Erythroblast (primary cell): ENCODE results near the gene SFSWAP.

ENCODE experiments used
- GATA1 ChIP-seq: IDR thresholded peaks from 2 replicates; pipeline ENCODE4 v1.6.1; 2011; ENCODE audit warnings: low read depth, mild to moderate bottlenecking, control low read depth, low read length, moderate library complexity
- POLR2A ChIP-seq: IDR thresholded peaks from 2 replicates; pipeline ENCODE4 v1.6.1; 2011; ENCODE audit warnings: mild to moderate bottlenecking, low read length

- TF ChIP-seq POLR2A (no peak), GATA1 (no peak)
These were observed 10.0 kb downstream of the SFSWAP start for GRCh38 chr12:131720921-131721320.
